NCI-H1694 (cell line): Measurements from ENCODE around the gene NRXN3.
A peak's percentile ranks its signal among the peaks of the same experiment; 100 is the strongest.

ENCODE experiments used
- DNase-seq: peaks from one replicate; lab custom pipeline; 2025; lab: John Stamatoyannopoulos, UW

The NRXN3 gene

GRCh38 chr14:79822034-79822433 lies 1651.9 kb downstream of the NRXN3 start:
- no peak for DNase-seq

DNA sequence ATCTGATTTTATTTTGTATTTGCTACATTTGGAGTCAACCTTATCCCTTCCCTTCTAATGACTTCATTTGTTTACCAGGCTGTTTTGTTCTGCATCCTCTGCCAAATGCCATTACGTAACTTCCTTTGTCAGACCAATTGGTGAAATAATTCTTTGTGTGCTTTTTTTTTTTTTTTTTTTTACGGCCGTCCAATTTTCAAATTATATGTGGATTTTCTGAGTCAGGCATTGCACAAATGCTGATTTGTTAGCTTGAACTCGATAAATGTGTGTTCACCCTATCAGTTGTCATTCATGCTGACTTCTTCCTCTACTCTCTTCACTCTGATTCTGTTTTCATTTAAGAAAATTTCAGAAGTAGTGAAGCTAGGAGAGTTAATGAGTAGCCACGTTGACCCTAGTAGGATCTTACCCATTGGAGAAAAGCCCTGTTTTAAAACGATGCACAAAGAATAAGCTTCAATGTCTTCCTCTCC lies 1654.9 kb downstream of the NRXN3 start:
- DNase-seq = peak; percentile 56

GRCh38 chr14:79826362-79826761 lies 1656.2 kb downstream of the NRXN3 start:
- no peak for DNase-seq

DNA sequence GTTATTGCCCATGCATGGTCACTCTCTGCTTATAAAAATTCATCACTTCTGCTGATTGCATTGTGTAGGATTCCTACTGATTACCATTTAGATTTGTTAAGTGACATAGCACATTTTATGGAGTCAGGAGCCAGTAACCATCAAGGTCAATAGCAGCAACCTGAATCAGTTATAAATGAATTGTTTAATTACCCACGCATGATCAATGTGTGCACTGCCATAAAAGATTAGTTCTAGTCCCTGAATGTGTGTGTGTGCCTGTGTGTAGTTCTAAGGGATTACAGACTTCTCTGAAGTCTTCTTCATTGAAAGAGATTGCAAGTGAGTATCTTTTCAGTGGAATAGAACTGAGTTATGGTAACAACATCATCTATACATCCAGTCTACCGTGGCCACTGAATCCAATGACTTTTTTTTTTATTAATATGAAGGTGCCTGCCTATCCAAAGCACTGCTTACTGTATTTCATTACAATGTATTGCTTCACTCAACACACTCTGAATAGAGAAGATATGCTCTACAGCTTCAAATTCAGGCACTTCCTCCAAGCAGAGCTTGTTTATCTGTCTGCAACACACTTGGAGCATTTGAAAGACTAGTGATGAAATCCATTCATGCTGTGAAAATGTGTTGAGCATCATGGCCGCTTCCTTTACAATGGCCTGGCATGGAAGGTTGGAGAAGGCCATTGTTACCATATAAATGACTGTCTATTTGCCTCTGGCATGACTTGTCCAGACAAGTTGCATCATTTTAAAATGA lies 1659.4 kb downstream of the NRXN3 start:
- peak; percentile 4 for DNase-seq

DNA sequence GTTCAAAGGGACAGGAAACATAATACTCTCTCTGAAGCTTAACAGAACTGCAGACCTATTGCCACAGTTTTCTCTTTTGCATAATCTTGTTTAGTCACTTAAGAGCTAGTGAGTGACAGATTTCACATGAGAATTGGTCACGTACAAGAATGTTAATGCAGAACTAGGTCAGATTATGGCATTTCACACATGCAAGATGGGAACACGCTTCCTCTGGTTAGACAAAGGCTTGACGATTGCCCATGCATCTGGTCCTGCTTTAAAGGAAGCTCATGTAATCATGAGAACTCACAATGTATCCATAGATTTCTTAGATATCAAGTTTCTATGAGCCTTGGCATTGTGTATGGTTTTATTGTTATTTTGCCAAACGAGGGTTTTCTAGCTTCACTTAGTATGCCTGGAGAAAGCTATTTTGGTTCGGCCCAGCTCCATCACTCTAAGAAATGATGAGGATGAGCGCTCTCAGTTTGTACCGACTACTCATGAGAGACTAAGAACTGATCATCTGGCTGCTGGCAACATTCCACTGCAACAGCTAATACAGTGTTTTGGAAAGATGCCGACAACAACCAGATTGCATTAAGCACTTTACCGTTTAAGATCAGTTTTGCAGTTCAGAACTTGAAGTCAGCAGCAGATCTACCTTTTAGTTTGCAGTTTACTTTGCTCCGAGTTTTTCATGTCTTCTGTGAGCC lies 1661.2 kb downstream of the NRXN3 start:
- peak; percentile 97 for DNase-seq

- peak; percentile 31 for DNase-seq
Measured at GRCh38 chr14:79833781-79834180, 1663.6 kb downstream of the NRXN3 start.

DNA sequence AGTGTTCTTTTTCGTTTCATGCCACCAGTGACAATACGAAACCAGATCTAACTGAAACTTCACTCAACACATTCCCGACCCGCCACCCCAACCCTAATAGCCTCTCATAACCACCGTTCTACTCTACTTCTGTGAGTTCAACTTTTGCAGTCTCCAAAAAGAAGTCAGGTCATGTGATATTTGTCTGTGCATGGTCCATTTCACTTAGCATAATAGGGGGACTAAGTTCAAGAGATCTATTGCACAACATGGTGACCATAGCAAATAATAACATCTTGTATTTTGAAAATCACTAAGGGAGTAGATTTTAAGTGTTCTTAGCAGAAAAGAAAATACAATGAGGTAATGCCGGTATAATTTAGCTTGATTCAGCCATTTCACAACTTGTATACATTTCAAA lies 1664.7 kb downstream of the NRXN3 start:
- DNase-seq = no peak

- DNase-seq = no peak
Measured at GRCh38 chr14:79836577-79836976, 1666.4 kb downstream of the NRXN3 start.

GRCh38 chr14:79837699-79838098 lies 1667.5 kb downstream of the NRXN3 start:
- no peak for DNase-seq

GRCh38 chr14:79840103-79840502 lies 1669.9 kb downstream of the NRXN3 start:
- no peak for DNase-seq

GRCh38 chr14:79840831-79841230 lies 1670.7 kb downstream of the NRXN3 start:
- DNase-seq = no peak

DNA sequence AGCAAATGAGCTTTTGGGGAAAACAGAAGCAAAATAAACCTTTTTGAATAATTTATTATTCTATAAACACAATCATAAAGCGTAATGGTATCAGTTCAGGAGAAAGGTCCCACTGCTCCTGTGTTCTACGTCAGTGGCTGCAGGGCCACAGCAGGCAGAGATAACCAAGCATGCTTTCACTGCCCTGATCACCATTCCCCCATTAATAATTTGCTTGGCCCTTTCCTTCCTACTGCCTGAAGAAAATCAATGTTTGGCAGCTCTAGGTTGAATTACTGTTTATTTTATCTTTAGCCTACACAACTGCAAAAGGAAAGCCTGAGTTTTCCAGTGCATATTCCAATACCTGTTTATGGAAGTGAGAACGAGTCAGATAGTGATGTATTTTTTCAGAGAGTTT lies 1671.3 kb downstream of the NRXN3 start:
- DNase-seq = no peak

DNA sequence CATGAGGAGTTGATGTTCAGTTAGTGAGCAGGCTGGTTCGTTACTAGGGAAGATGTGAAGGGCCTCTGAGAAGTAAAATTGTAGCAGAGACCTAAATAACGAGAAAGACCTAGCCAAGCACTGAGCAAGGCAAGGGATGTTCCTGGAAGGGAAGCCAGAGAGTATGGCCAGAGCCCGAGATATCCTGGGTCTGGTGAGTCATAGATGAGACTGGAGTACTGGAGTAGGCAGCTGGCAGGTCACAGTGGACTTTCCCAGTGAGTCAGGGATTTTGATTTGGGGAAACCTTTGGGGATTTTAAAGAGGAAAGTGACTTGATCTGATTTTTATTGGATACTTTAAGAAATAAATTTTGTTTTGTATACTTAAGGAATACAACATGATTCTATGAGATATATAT lies 1672.1 kb downstream of the NRXN3 start:
- no peak for DNase-seq

DNA sequence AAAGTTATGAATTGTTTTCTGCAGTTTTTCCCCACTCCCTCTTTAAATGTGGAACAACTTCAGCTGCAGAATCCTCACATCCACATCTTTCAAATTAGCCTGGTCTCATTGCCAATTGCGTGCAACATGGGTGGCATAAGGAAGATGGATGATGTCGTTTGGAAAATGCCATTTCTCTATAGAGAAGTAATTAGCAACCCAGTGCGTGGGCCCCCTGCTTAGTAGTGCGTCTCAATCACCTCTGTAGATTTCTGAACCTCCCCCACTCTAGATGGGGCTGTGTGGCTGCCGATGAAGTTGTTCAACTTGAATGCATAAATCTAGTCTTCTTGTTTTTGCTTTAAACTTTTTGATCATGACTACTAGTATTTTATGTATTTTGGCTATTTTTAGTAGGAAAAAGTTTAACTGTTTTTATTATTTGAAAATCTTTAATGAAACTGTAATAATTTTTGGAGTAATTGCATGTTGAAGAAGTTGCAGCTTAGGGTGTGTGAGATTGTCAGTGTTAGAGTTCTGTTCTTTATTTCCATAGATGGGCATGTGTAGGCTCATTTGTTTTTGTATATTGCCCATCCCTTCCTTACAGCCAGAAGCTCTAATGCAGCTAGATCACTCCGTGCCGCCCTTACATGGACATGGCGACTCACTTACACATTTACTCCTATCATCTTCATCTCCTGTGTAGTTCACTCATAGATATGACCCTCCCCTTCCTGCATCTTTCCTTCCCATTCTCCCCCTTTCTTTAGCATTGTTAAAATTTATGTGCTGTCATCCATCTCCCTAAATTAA lies 1683.0 kb downstream of the NRXN3 start:
- DNase-seq = no peak

DNA sequence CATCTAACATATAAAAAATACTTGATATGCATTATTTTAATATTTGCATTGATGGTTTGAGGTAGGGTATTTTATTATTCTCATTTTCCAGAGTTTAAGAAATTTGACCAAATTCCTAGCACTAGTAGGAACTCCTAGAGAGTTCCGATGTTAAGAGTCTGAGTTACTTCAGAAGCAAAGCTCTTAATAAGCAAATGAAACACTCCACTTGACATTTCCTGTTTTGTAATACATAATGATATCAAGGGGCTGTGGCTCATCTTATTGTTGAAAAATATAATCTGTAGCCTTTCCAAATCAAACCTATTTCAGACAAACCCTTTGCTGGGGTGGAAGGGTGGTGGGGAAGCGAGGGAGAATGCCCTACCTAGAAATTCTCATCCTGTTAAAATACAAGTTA lies 1685.6 kb downstream of the NRXN3 start:
- no peak for DNase-seq

- DNase-seq = no peak
Measured at GRCh38 chr14:79856381-79856780, 1686.2 kb downstream of the NRXN3 start.

DNA sequence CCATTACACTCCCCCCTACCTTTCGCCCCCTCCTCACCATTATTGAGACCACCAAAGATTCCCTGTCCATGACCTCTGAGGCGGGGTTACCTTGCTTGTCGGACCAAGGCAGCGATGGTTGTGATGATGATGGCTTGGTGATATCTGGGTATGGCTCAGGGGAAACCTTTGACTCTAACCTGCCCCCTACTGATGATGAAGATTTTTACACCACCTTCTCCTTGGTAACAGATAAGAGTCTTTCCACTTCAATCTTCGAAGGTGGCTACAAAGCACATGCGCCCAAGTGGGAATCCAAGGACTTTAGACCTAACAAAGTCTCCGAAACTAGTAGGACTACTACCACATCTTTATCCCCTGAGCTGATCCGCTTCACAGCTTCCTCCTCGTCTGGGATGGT lies 1690.9 kb downstream of the NRXN3 start:
- DNase-seq = peak; percentile 22

DNA sequence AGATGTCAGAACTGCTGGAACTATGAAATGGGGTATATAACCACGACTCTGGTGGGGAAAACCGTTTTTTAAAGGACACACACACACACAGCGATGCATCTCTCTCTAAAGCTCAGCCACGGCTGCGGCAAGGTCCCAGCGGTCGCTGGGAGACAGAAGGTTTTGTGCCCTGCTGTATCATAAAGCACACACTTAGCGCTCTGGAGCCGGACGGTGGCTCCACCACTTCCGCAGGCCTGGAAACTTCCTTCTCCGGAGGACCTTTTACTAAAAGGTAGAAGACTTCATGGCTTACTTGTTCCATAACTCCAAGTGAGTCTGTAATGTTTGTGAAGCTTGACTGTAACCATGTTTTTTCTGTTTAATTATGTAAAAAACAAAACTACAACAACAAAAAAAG lies 1691.9 kb downstream of the NRXN3 start:
- no peak for DNase-seq

DNA sequence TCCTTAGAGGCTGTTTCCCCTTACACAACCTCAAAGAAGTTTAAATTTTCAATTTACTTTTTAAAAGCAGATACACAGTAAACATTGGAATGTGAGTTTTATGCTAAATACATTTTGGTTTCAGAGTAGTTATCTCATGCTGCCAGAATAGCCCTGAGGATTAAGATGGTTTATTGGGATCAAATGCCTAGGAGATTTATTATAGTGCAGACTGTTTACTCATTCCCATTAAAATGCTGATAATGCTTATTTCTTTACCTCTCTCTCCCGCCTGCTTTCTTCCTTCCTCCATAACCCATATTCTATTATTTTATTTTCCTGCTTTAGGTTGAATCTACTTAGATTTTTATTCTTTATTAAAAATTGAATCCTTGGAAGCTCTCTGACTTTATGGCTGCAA lies 1701.0 kb downstream of the NRXN3 start:
- DNase-seq = no peak

DNA sequence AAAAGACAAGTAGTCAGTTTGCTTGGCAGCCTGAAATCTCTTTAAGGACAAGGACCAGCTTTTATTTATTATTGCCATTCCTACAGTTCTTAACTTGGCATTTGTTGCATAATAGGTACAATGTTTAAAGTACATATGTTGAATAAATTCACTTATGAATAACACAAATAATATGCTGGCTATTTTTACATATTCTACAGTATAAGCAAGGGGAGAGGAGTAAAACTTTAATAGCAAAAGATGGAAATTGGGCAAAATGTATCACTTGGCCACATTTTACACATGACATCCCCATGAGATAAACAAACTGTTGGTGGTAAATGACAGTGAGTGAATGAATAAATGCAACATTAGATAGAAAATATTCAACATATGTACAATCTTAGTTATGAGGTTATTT lies 1708.1 kb downstream of the NRXN3 start:
- no peak for DNase-seq

DNA sequence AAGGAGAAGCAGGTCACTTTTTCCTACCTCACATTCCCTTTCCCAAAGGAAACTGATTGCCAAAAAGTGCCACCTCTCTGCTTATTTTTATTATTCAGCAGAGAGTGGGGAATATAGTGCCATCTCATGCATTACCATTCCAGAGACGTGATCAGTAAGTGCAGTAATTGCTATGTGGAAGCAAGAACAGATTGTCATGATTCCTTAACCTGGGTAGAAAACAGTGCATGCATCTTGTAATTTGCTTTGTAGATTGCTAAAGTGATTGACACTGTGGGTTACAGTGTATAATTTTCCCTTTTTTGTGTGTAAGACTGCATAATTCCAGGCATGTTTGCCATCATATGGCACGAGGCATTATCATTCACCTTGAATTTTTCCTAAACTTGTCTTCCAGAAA lies 1708.6 kb downstream of the NRXN3 start:
- no peak for DNase-seq

DNA sequence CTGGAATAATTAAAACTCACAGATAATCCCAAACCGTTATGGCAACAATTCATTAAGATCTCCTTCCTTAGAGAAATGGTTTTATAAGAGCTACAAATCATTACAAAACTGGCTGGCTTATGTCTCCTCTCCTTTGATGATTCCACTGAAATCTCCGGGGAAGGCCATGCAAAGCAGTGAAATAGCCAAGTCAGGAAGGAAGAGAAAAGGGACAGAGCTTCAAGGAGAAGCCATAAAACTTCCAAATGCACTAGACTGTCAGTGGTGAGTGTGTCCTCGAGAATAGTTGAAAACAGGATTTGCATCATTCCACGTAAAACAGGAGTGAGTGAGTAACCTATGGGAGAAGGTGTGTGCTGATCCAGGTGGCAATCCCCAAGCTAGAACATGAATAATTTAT lies 1711.1 kb downstream of the NRXN3 start:
- no peak for DNase-seq

DNA sequence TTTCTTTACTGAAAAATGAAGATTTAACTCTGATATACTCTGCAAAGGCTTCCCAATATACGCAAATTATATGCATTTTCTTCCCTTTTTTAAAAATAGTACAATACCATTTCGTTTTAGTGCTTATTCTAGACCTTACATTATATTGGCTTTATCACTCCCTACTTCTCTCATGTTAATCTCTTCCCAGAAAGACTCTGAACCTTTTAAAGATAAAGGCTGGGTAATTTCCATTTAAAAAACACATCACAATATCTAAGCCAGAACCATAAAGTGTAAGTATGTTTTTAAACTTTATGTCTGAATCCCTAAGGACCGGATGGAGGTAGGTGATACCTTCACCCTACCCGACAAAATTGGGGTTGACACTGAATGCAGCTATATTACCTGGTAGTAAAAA lies 1720.4 kb downstream of the NRXN3 start:
- DNase-seq = no peak
